DOHH2 (cell line): ENCODE measurements around the gene TIGD1.

Experiments used
- CTCF ChIP-seq: fragments of 200-600 bp; sonication (generic); IDR thresholded peaks from one replicate; pipeline ENCODE4 v1.5.1; 2014; ENCODE audit warnings: antibody characterized with exemption, mild to moderate bottlenecking, low read depth, low read length; ENCODE audit not compliant: poor library complexity, severe bottlenecking
- EZH2phosphoT487 ChIP-seq: fragments of 200-600 bp; sonication (generic); IDR thresholded peaks from 2 replicates; pipeline ENCODE4 v1.6.1; 2017; ENCODE audit warnings: borderline replicate concordance, mild to moderate bottlenecking, antibody characterized with exemption, low read length, moderate library complexity, mixed read lengths

GRCh38 chr2:232525791-232526371 is 24.5 kb downstream of the TIGD1 start, which contains the start of gene CHRND:
- TF ChIP-seq CTCF: no peak
- TF ChIP-seq EZH2phosphoT487: no peak
